Activated CD4-positive, alpha-beta T cell treated with anti-CD3 and anti-CD28 coated beads, Interleukin-2, amount 50 U/mL, for 24 hours (primary cell): ENCODE data around the gene GPR27.

Experiments used
- DNase-seq, 2 donors: peaks; one replicate each; pipeline ENCODE4 v3.0.0-alpha.2; 2020; ENCODE audit warnings: low read depth in 1 of 2, low spot score in 1 of 2

Gene GPR27

DNA sequence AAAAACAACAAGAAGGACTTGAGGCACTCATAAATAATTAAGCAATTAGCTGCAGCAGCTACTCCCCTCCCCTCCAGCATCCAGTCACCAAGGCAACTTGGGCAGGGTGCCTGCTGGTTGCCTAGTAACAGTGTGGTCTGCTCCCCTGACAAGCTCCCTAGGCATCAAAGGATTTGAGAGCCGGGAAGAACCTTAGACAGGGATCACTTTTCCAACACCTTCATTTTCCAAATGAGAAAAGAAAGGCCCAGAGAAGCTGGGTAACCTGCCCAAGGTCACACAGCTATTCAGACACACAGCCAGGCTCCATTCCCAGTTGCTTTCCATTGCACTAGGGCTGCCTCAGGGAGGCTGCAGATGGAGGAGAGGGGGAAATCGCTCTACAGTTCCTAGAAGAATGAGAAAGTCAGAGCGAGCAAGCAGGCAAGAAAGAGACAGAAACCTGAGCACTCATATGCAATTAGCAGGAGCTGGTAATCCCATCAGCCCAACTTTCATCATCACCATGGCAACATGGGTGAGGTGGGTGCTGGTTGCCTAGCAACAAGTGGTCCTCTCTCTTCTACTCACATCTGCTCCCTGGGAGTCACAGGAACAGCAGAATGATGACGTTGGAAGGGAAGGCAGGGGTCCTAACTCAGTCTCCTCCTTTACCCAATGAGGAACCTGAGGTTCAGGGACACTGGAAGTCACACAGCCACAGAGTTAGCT lies 24.9 kb upstream of the GPR27 start:
- no peak for DNase-seq

DNA sequence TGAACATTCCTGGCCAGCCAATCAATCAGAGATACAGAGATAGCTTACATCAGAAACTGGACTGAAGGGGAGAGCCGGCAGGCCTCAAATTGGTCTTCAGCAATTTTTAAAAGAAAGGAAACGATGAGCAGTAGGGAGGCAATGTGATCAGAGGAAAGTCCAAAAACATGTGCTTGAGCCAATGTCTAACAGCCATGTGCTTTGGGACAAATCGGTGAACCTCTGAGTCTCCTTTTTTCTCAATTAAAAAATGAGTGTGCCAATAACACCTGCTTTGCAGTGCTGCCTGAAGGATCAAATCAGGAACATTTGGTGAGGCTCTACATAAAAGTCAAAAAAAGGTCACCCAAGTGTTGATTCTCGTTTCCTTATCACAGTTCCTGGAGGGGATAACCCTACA lies 21.0 kb upstream of the GPR27 start:
- no peak for DNase-seq

DNA sequence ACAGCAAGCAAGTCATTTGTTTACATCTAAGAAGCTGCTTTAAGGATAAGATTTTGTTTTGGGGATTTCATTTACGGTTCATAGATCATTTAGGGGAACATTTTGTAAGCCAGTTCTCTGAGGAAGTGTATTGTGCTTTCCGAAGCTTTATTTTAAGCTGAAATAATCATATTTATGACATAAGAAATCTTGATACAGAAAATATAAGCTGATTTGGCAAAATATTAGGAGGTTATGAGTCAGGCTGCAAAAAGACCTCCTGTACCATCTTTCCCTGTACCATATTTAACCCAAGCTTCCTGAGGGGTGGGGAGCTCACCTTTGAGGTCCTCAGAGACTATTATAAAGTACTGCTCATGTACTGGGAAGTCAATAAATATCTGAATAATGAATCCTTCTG lies 20.3 kb upstream of the GPR27 start:
- no peak for DNase-seq

GRCh38 chr3:71734881-71735280 lies 18.8 kb upstream of the GPR27 start:
- DNase-seq = no peak

DNA sequence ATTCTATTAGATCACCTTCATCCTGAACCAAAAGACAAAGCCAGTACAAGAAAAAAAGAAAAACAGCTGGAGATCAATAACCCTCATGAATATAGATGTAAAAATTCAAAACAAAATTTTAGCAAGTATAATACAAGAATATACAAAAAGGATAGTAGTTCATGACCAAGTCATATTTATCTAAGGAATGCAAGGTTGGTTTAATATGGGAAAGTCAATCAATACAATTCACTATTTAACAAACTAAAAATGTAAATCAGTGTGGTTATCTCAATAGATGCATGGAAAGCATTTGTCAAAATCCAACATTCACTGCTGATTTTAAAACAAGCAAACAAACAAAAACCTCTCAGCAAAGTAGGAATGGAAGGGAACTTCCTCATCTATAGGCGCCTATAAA lies 11.0 kb upstream of the GPR27 start:
- DNase-seq = no peak

DNA sequence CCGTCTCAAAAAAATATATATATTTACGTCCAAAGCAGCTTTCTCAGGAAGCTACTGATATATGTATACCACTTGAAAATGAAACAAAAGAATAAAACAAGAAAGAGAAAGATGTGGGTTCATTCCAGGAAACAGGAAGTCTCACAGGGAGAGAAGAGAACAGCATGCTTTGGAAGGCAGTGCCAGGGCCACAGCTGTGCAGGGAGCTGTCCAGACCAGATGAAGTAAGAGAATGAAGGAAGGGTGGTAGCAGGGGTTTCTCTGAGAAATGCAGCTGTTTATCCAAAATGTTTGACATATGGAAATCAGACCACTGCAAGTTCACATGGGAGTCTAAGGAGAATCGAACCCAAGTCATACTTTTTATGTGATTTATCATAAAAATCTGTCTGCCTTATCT lies 8.9 kb upstream of the GPR27 start:
- DNase-seq = no peak

GRCh38 chr3:71751602-71752001 lies 2.1 kb upstream of the GPR27 start:
- no peak for DNase-seq

DNA sequence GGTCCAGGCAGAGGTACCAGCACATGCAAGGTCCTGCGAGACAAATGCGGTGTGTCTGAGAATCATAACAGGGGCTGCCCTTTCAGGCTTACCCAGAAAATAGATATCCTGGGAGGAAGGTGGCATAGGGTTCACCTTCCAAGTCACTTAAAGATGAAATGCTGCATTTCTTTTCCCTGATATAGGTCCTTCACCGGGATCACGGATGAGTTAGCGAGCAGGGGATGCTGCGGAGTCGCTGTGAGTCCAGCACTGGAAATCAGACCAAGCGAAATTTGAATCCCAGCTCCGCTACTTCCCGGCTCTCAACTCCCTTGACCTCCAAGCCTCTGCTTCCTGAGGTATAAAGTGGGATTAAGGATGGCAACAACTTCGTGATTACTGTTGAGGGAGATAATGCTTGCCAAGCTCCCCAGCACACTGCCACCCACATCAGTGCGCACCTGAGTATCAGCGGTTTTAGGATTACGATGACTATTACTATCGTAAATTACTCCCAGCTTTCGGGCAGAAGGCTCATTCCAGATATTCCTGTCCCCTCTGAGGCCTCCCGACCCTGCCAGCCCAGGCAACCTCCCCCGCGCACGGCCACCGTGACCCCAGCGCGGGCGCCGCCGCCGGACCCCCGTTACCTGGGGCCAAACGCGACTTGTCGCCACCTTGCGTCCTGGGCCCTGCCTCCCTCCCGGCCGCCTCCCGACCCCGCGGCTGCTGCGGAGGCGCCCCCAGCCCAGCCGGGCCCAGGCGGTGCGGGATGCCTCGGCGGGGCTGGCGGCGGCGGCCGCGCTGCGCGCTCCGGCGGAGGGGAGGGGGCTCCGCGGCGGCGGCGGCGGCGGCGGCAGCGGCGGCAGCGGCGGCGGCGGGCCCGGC lies 589 bp upstream of the GPR27 start:
- no peak for DNase-seq

GRCh38 chr3:71754610-71755253 lies 1.1 kb downstream of the GPR27 start:
- DNase-seq = no peak

GRCh38 chr3:71758091-71758490 lies 4.4 kb downstream of the GPR27 start:
- DNase-seq = no peak

- DNase-seq = no peak
Measured at GRCh38 chr3:71759401-71759800, 5.7 kb downstream of the GPR27 start.

GRCh38 chr3:71760140-71760539 lies 6.5 kb downstream of the GPR27 start:
- DNase-seq = no peak

GRCh38 chr3:71763426-71763825 lies 9.8 kb downstream of the GPR27 start:
- no peak for DNase-seq

DNA sequence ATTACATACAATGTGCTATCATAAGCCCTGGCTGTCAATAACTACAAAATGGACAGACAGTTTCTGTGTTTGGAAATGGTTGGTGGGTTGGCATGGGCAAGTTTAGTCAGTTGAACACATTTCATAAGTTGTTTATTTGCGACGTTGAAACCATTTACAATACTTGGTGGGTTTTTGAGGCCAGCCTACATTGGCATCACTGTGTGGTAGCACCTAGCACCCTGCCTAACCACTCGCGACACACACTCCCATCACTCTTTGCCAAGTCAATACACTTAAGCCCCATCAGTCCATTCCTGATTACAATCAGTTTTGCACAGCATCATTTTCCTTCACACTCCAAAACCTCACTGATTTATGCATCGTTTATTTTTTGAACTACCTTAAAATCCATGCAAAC lies 17.5 kb downstream of the GPR27 start:
- DNase-seq = no peak

DNA sequence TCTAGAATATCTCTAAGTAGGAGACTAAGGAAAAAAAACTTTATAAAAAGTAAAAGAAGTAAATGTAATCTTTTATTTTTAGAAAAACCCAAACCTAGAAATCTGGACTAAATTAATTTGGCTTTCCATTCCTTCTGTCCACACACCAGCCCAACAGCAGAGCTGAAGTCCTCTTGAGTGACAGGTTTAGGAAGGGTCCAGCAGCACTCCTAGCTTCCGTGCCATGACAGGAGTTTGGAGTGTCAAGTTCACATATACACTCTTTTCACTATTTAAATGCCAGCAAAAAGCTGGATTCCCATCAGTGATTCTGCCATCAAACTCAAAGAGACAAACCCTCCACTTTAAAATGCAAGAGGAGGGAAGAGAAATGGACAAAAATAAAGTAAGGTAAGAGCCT lies 18.2 kb downstream of the GPR27 start:
- no peak for DNase-seq

GRCh38 chr3:71776538-71776937 lies 22.9 kb downstream of the GPR27 start:
- no peak for DNase-seq

GRCh38 chr3:71778353-71778752 lies 24.7 kb downstream of the GPR27 start:
- DNase-seq = no peak

DNA sequence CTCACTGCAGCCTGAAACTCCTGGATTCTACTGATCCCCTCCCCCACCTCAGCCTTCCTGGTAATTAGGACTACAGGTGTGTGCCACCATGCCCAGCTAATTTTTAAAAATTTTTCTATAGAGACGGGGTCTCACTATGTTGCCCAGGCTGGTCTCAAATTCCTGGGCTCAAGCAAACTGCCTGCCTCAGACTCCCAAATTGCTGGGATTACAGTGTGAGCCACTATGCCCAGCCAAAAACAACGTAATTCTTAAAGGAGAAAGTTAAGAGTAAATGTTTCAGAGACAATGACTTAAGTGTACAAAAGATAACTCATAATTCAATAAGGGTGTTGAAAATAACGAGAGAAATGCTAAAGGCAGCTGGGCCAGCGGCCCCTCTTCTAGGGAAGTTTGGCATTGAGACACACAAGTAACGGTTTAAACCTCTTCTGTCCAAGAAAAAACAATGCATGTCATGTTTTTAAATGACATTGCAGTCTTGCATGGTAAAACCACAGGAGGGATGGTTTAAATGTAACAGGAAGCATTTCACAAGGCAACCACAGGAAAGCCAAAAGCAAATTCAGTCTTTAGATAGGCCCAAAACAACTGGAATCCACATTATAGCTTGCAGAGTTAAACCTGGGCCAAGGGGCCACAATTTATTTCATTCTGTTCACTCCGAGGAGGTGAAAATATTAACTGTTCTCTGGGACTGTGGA lies 26.2 kb downstream of the GPR27 start:
- no peak for DNase-seq

DNA sequence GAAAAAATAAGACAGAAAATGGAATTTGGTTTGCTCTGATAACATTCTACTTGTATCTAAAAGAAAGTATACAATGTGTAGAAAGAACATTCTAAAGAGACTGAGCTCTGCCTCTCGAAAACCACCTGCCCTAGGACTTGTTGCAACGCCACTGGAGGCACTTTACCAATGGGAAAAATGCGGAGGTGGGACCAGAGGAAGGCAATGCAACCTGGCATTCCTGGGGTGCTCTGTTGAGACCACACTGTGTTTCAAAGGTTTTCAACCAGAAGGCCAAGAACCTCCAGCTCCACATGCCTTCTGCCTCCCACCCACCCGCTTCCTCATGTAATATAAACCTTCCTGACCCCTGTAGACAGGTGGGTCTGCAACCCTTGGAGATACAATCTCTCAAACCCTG lies 26.8 kb downstream of the GPR27 start:
- no peak for DNase-seq

DNA sequence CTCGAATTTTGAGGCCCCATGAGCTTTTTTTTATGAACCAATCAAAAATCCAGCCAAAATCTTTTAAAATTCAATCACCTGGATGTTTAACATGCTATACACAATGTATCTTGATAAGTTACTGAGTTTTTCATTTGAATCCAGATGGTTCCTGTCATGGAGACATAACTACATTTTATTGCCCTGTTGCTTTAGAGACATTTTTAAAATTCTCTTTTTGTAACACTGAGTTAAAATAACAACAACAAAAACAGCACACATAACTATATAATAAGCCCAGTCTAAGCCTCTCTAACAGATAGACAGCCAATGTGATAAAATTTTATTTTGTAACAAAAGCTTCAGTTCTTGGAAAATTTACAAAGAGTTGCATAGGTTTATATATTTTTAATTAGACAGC lies 29.5 kb downstream of the GPR27 start:
- DNase-seq = no peak

GRCh38 chr3:71784201-71784913 lies 30.7 kb downstream of the GPR27 start:
- DNase-seq = no peak
